ENCODE results near the gene DENND4A.
A peak's percentile ranks its signal among the peaks of the same experiment; 100 is the strongest.
"Not testable (repeated sequence)": the region's sequence is repeated elsewhere in the genome, so short reads cannot be mapped to it uniquely, and the experiment has no call there.

The DENND4A gene

DNA sequence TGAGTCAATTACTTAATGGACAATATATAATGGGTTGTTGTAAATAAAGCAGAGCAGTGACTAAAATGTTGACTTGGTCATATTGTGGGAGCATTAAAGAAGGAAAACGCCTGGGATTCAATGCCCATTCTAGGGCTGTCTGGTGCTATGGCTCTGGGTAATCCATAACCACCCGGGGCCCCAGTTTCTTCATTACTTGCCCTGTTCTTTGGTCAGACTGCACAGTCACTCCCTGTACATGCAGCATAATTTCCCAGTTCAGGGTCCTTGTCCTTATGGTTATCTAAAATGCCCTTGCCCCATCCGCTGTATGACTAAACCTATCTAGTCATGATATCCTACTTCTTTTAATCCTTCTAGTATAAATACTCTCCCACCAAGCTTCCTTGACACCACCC is 27.5 kb upstream of the DENND4A start:
- FAIRE-seq (no peak), DNase-seq (ENCODE audit: low spot score) (no peak)

DNA sequence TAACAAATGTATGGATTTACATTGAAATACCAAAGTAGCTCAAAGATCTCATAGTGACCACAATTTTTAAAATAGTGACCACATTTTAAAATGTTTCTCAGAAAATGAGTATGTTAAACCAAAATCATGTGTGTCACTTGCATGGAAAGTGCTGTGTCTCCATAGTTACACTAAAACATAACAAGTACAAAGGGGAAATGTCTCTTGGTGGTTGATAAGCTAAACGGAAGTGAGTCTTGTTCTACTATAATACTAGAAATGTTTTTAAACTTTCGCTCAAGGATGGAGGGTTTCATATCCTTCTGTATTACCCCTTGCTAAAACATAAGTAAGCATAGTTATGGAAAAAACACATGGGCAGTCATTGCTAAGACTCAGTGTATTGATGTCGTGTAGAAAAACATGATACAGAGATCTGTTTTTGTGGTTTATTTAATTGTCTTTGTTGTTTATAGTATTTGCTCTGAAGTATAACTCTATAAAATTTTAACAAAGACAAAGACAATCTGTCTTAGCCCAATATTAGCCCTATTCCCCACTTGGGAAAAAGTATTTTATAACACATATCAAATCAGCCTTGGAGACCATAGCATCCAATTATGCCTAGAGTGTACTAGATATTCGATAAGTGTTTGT is 27.0 kb upstream of the DENND4A start:
- FAIRE-seq (no peak), DNase-seq (ENCODE audit: low spot score) (no peak)

GRCh38 chr15:65816441-65816840 is 24.3 kb upstream of the DENND4A start:
- FAIRE-seq, result no peak

DNA sequence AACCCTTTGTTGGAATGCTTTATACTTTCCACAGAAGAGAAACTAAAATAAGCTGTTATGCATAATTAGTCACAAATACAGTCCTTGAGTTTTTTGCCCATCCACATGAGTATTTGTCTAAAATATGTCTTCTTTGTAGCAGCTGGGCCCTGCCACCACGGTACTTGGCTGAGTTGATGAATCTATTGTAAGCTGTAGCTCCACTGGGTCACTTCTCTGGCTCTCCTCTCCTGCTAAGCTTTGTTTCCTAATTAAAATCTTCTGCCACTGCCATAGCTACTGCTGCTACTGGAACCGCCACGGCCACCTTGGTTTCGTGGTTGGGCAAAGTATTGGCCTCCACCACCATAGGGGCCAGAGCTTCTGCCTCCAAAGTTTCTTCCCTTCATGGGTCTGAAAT is 23.9 kb upstream of the DENND4A start:
- not testable (repeated sequence) for DNase-seq (ENCODE audit: low spot score); FAIRE-seq

More at GRCh38 chr15:65816441-65816840, 24.3 kb upstream of the DENND4A start:
- no peak for DNase-seq (ENCODE audit: low spot score)

- not testable (repeated sequence) for DNase-seq (ENCODE audit: low spot score); FAIRE-seq
Measured at GRCh38 chr15:65814271-65814670, 22.2 kb upstream of the DENND4A start.

- DNase-seq (ENCODE audit: low spot score) (no peak), FAIRE-seq (no peak)
Measured at GRCh38 chr15:65812916-65813315, 20.8 kb upstream of the DENND4A start.

DNA sequence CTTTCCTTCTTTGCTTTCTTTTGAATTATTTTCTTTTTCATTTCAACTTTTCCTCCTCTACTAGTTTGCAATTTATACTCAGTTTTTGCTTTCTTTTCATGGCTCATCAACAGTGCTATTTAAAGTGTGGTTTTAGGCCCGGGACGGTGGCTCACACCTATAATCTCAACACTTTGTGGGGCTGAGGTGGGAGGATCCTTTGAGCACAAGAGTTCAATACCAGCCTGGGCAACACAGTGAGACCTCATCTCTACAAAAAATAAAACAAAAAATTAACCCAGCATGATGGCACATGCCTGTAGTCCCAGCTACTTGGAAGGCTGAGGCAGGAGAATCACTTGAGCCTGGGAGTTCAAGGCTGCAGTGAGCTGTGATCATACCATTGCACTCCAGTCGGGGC is 20.4 kb upstream of the DENND4A start:
- no peak for DNase-seq (ENCODE audit: low spot score)
- no peak for FAIRE-seq

DNA sequence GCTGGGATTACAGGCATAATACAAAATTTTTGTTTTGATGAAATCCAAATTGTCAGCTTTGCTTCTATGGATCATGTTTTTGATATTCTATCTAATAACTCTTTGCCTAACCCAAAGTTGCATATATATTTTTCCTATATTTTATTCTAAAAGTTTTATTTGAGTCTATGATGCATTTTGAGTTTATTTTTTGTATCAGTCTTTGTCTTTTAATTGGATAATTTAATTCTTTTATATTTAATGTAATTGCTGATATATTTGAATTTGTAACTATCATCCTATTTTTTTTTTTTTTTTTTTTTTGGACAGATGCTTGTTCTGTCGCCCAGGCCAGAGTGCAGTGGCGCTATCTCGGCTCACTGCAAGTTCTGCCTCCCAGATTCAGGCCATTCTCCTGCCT is 19.7 kb upstream of the DENND4A start:
- no peak for DNase-seq (ENCODE audit: low spot score)
- FAIRE-seq, result no peak

- FAIRE-seq, result not testable (repeated sequence)
Measured at GRCh38 chr15:65811011-65811733, 19.1 kb upstream of the DENND4A start.

DNA sequence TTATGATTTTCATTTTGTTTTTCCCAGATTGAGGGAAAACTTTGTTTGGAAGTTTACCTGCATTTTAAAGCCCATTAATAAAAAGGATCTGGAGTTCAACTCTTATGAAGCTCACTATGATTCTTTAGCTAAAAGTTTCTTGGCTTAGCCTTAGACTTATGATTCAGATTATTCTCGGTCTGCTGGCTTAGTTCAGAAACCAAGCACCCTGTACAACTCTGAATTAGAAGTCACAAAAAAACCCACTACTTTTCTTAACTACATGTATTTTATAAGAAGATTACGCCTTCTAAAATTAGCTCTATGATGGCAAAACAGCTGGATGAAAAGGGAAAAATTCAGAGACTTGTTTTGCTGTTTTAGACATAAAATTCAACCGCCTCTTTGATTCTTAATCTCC is 14.3 kb upstream of the DENND4A start:
- FAIRE-seq (no peak), DNase-seq (ENCODE audit: low spot score) (no peak)

More at GRCh38 chr15:65811011-65811733, 19.1 kb upstream of the DENND4A start:
- DNase-seq (ENCODE audit: low spot score), result not testable (repeated sequence)

DNA sequence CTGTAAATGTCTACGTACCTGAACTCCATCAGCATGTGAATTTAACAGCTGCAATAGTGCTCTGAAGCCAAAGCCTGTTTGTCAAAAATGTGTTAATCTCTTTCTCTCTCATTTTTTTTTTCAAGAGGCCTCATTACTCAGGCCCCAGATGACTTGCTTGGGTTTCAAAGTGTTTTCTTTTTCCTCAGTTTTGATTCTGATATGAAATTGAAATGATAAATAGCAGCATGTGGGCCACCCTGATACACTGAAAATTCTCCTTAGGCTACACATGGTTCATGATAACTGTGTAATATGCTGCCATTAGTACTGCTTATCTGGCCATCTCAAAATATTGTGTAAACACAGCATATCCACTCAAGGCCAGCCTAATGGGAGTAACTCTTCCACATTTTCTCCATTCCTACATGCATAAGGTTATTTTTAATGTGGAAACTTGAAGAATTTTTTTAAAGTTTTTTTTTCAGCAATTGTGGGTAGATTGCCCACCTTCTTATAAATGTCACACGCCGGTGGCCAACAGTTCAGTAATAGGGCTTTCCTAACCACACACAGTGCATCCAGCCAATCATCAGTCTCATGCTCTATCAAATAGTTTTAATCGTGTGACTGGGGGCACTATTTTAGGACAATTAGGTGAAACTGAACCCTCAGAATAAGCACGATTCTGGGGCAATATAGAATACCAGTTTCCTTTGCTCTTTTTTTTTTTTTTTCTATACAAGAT is 13.1 kb upstream of the DENND4A start:
- FAIRE-seq (no peak), DNase-seq (ENCODE audit: low spot score) (no peak)

DNA sequence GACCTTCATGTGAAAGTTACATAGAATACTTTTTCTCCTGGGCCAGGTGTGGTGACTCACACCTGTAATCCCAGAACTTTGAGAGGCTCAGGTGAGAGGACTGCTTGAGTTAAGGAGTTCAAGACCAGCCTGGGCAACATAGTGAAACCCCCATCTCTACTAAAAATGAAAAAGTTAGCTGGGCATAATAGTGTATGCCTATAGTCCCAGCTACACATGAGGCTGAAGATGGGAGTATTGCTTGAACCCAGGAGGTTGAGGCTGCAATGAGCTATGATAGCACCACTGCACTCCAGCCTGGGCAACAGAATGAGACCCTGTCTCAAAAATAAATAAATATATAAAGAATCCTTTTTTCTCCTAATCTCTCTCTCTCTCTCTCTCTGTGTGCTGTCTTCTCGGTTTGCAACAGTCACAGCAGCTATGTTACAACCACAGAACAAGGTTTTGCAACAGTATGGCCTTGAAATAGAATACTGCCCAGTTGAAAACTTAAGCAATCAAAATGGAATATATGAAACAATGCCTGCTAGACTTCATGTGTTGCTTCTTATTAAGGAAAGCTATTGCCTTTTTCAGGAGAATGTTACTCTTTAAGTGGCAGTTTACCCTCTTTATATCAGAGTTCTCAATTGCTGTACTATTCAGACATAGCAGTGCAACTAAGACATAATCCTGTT is 12.3 kb upstream of the DENND4A start:
- DNase-seq (ENCODE audit: low spot score), result no peak
- FAIRE-seq, result no peak

DNA sequence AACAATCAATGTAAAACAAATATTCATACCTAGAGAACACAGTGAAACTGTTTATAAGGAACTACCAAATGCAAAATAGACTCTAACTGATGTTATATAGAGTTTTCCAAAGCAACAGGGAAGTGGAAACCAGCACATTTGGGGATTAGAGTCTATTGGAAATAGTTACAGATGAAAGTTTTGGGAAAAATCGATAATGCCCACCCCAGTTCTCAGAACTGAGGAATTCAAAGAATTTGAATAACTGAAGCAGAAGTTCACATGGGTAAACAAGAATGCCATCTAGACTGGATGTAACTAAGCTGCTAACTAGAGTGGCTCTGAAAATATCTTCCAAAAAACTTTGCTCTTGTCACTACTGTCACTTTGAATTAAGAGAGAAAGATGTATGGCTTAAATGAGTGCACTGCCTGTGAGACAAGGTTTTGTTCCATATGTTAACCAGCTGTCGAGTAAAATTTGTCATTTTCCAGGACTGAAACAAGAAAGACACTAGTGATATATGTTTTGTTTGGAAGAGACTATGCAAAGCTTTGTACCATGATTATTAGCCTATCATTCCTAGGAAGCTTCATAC is 9.2 kb upstream of the DENND4A start:
- FAIRE-seq, result no peak
- DNase-seq (ENCODE audit: low spot score), result no peak

DNA sequence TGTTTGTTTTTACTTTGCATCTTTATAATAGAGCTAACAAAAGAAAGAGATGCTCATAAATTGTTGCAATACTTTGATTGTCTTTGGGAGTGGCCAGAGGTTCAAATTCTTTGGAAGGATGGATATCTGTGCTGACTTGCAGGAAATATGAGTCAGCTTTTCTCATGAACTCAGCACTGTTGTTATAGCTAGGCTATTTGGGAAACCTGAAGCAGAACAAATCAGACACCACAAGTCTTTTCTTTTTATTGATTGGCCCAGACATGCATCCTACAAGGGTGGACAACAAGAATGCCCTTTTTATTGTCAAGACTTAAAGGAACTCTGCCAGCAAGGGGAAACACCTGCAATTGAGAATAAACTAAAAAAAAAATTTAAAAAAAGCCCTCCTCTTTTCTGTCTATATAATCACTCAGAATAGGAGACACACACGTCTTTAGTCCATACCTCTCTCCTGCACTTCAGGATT is 4.6 kb upstream of the DENND4A start:
- DNase-seq (ENCODE audit: low spot score), result peak; percentile 24

GRCh38 chr15:65795663-65796216 is 3.6 kb upstream of the DENND4A start:
- FAIRE-seq, result no peak
- DNase-seq (ENCODE audit: low spot score), result no peak

More for the DNA sequence above, 4.6 kb upstream of the DENND4A start:
- peak; percentile 48 for FAIRE-seq

DNA sequence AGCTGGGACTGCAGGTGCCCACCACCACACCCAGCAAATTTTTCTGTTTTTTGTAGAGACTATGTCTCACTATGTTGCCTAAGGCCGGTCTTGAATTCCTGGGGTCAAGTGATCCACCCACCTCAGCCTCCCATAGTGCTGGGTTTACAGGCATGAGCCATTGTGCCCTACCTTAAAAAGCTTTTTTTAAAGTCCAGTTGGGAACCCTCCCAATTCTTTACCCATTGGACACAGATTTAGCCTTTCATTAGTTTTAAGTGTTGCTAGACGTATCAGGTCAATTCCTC is 1.7 kb upstream of the DENND4A start:
- FAIRE-seq, result no peak

DNA sequence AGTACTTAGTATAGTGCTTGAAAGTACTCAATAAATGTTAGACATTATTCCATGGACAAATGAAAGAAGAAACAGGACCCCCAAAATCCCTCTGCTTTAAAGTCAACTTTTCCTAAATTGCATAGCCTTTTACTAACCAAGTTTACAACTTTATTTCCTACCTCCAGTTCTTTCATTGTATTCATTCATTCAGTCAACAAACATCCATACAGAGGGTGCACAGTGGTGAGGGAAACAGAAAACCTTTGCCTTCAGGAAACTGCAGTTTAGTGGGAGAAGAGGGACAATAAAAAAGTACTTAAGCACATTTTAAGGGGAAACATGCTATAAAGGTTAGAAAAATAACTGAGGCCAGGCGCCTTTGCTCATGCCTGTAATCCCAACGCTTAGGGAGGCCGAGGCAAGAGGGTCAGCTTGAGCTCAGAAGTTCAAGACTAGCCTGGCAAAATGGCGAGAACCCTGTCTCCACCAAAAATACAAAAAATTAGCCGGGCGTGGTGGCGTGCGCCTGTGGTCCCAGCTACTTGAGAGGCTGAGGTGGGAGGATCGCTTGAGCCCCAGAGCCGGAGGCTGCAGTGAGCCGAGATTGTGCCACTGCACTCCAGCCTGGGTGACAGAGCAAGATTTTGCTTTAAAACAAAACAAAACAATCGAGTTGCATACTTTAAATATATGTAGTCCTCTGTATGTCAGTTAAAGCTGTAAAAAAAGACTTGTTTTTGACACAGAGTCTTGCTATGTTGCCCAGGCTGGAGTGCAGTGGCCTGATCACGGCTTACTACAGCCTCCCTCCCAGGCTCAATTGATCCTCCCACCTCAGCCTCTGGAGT is 1.1 kb upstream of the DENND4A start:
- FAIRE-seq (no peak), DNase-seq (ENCODE audit: low spot score) (no peak)

More for the DNA sequence above, 1.7 kb upstream of the DENND4A start:
- DNase-seq (ENCODE audit: low spot score), result no peak

DNA sequence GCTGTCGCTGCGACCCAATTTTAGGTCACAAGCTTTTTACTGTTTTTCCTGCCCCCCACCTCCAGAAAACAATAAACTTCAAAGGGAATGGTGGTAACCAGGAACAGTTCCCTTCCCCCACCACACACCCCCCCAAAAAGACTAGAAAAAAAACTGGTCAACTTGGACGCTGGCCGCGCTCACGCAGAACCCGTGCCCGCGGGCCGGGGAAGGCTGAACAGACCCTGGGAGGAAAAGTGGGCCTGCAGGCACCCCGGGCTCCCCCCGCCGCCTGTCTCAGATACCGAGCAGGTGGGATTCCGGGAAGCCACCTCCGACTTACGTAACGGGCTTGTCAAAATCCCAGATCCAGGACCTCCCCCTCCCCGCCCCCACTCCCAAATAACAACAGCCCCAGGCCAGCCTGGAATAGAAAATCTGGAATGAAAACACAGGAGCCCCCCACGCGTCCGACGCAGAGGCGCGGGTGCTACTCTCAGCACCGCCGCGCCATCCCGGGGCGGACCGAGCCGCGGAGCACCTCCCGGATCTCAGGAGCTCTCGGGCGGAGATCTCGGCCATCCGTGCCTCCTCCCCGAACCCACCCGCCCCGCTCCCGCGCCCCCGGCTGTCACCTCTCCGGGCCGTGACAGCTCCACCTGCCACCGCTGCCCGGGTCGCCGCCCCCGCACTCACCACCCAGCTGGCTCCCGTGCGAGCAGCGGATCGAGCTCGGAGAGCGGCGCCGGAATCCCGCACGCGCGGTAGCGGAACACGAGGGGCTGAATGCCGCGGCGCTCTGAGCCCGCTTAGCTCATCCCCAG is 557 bp downstream of the DENND4A start:
- no peak for FAIRE-seq
- no peak for DNase-seq (ENCODE audit: low spot score)

DNA sequence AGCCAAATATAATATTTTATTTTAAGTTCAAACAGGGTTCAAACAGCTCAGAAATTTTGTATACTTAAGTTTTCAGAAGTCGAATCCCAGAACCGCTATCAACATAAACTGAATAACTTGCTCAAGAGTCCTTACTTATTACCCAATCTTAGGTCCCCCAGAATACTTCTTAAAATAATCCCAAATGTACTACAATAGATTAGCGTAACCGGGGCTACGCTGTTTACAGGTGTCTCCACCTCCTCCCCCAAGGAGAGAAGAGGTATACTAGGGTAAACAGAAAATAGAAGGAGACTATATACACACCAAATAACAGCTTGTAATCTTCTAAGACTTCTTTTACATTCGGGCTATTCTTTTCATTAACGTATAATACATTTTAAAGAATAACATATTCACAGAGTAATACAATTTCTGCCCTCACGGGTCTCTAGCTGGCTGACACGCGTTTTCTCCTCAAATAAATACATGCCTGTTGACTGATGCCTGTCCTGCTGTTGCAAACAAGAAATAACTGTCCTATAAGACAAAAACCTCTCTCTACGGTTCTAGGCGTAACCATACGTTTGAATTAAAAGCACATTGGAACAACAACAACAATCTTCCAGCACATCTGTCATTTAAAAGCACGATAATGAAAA is 1.3 kb downstream of the DENND4A start:
- FAIRE-seq (no peak), DNase-seq (ENCODE audit: low spot score) (no peak)

Data from RCC 7860 (cell line).